GM12878 (cell line): ENCODE results near the gene TRIP12.
"Not testable (repeated sequence)": the region's sequence is repeated elsewhere in the genome, so short reads cannot be mapped to it uniquely, and the experiment has no call there.

ENCODE experiments used
- CTCF ChIP-seq, 3 experiments: IDR thresholded peaks in 2 of 3; conservative IDR thresholded peaks in 1 of 3; 2 replicates each; pipeline ENCODE4 v1.5.1; 2011; ENCODE audit warnings: low read depth in 3 of 3, low read length in 3 of 3, mild to moderate bottlenecking in 3 of 3, control low read depth in 2 of 3, moderate library complexity in 2 of 3, inconsistent platforms in 1 of 3, mixed read lengths in 1 of 3; ENCODE audit not compliant: control insufficient read depth in 2 of 3, insufficient read depth in 1 of 3; ENCODE audit errors: extremely low read depth in 1 of 3
- E2F4 ChIP-seq: IDR thresholded peaks from 2 replicates; pipeline ENCODE4 v1.6.1; 2012; ENCODE audit warnings: low read depth, low read length, improper control_type of control experiment
- EGR1 ChIP-seq, 2 experiments: IDR thresholded peaks; 1 replicate in 1 of 2; 2 replicates in 1 of 2; pipeline ENCODE4 v1.6.1; 2011 to 2012; ENCODE audit warnings: low read depth in 2 of 2, low read length in 2 of 2, borderline replicate concordance in 1 of 2, mild to moderate bottlenecking in 1 of 2, moderate library complexity in 1 of 2
- FOS ChIP-seq: IDR thresholded peaks from 3 replicates; pipeline ENCODE4 v1.6.1; 2011; ENCODE audit warnings: borderline replicate concordance; ENCODE audit not compliant: insufficient read length; ENCODE audit errors: extremely low read depth
- JUND ChIP-seq: IDR thresholded peaks from 2 replicates; pipeline ENCODE4 v1.6.1; 2012; ENCODE audit warnings: low read depth, mild to moderate bottlenecking, low read length, improper control_type of control experiment, moderate library complexity
- MAX ChIP-seq: IDR thresholded peaks from 2 replicates; pipeline ENCODE4 v1.6.1; 2012; ENCODE audit warnings: low read depth, low read length, improper control_type of control experiment
- NFIC ChIP-seq: IDR thresholded peaks from 2 replicates; pipeline ENCODE4 v1.6.1; 2012; ENCODE audit warnings: low read depth, mild to moderate bottlenecking, inconsistent platforms, low read length, moderate library complexity
- POLR2AphosphoS5 ChIP-seq: IDR thresholded peaks from 2 replicates; pipeline ENCODE4 v1.6.1; 2011; ENCODE audit warnings: mild to moderate bottlenecking, low read length, inconsistent platforms
- RCOR1 ChIP-seq: conservative IDR thresholded peaks from 2 replicates; pipeline ENCODE4 v1.6.1; 2012; ENCODE audit warnings: low read depth, low read length, improper control_type of control experiment
- SUZ12 ChIP-seq: fragments of 200-600 bp; sonication (generic); IDR thresholded peaks from one replicate; pipeline ENCODE4 v1.6.1; 2018; ENCODE audit warnings: antibody characterized with exemption, mild to moderate bottlenecking; ENCODE audit not compliant: unreplicated experiment

GRCh38 chr2:229757462-229757861 is 164.3 kb downstream of the TRIP12 start:
- not testable (repeated sequence) for TF ChIP-seq NFIC; EGR1 (IDR thresholded peaks at IDR 0.05; ENCODE audit: borderline replicate concordance in 1 of 2, low read depth in 2 of 2, low read length in 2 of 2); FOS; RCOR1; JUND; MAX; E2F4; POLR2AphosphoS5; CTCF (IDR thresholded peaks at IDR 0.05 in 2 of 3, conservative IDR thresholded peaks at IDR 0.05 in 1 of 3; ENCODE audit: control insufficient read depth in 2 of 3, extremely low read depth in 1 of 3, insufficient read depth in 1 of 3, low read depth in 3 of 3, low read length in 3 of 3); SUZ12
